ENCODE results near the gene C4BPA. TPM values are rescaled to one million over a fixed set of nuclear protein-coding genes. Genes with fewer than 3 reads are reported as not detected.

The C4BPA gene
- total RNA-seq, 1 experiment from 2014 or later = not detected

DNA sequence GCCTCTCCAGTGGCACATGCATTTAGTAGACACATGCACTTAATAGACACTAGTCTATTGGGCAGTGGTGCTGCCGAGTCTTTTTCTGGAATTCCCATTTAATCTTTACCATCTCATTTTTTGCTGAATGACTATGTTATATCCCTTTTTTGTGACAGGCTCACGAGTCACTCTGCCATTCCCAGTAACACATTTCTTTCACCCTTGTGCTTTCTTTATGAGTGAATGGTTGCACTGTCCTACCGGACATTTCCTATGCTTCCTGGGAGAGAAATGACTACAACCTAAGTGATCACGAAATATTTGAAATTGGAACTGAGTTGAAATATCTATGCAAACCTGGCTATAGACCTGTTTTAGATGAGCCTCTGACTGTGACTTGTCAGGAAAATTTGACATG is 70.9 kb downstream of the C4BPA start:
- Histone ChIP-seq H3K4me2 (ENCODE audit: low read length) (no peak overlapping the region), H3K79me2 (ENCODE audit: low read length) (no peaks in the 10 kb centered on the region), H3F3A (ENCODE audit: low read length, unreplicated experiment) (no peaks in the 10 kb centered on the region), H3K4me1 (ENCODE audit: insufficient read depth, low read length) (no peaks in the 10 kb centered on the region), H2AFZ (ENCODE audit: low read length) (peak overlapping the region; percentile 8; the same call in 1 of the 2 replicates), H3K36me3 (ENCODE audit: low read depth, low read length) (no peaks in the 10 kb centered on the region), H3K27me3 (ENCODE audit: low read length) (peaks cover 3% of the 10 kb centered on the region; the same call in 1 of the 2 replicates), H3K9ac (ENCODE audit: low read length) (no peak overlapping the region), H3K4me3 (ENCODE audit: low read length) (no peak overlapping the region), H4K20me1 (ENCODE audit: low read length) (no peaks in the 10 kb centered on the region), H3K9me2 (replicated peaks; ENCODE audit: low read length) (no peaks in the 10 kb centered on the region), H3K27ac (ENCODE audit: low read length) (peak overlapping the region; percentile 41), H3K9me3 (ENCODE audit: low read length) (no peaks in the 10 kb centered on the region)
- no TSS peak for BruUV-seq (replicated peaks)
- CTCF ChIA-PET = no interaction called here
- ATAC-seq (peak; percentile 86), DNase-seq (peak; percentile 54)
- intact Hi-C loops (cut with micrococcal nuclease) = no loop called here
- POLR2A ChIA-PET (ENCODE audit: unreplicated experiment) = no interaction called here
- TF ChIP-seq EZH2phosphoT487 (IDR thresholded peaks at IDR 0.05; ENCODE audit: borderline replicate concordance, low read length) (no peak), EZH2 (IDR thresholded peaks at IDR 0.05; ENCODE audit: low read length, unreplicated experiment) (no peak)
- TF ChIP-seq, protein P1, sequence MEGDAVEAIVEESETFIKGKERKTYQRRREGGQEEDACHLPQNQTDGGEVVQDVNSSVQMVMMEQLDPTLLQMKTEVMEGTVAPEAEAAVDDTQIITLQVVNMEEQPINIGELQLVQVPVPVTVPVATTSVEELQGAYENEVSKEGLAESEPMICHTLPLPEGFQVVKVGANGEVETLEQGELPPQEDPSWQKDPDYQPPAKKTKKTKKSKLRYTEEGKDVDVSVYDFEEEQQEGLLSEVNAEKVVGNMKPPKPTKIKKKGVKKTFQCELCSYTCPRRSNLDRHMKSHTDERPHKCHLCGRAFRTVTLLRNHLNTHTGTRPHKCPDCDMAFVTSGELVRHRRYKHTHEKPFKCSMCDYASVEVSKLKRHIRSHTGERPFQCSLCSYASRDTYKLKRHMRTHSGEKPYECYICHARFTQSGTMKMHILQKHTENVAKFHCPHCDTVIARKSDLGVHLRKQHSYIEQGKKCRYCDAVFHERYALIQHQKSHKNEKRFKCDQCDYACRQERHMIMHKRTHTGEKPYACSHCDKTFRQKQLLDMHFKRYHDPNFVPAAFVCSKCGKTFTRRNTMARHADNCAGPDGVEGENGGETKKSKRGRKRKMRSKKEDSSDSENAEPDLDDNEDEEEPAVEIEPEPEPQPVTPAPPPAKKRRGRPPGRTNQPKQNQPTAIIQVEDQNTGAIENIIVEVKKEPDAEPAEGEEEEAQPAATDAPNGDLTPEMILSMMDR (conservative IDR thresholded peaks at IDR 0.05; ENCODE audit: low read depth, low read length) = no peak

DNA sequence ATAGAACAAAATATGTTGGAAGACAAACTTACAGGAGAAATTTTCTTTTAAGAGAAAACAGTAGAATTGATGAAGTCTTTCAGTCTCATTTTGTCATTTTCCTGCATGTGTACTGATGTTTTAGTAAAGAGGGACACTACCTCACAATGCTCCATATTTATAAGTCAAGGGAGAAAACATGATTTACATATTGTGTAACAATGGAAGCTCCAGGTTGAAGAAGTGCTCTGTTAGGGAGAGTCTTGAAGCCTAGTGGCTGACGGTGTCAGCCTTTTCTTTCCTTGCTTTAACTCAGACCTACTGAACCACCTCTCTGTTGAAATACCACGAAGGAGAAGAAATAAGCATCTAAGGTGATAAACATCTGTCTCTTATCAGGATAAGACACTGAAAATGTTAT is 75.0 kb downstream of the C4BPA start:
- Histone ChIP-seq H3K9me3 (ENCODE audit: low read length) (no peaks in the 10 kb centered on the region), H3K27me3 (ENCODE audit: low read length) (peaks cover 3% of the 10 kb centered on the region; the same call in 1 of the 2 replicates), H3K4me1 (ENCODE audit: insufficient read depth, low read length) (no peaks in the 10 kb centered on the region), H3K79me2 (ENCODE audit: low read length) (no peaks in the 10 kb centered on the region), H3F3A (ENCODE audit: low read length, unreplicated experiment) (no peaks in the 10 kb centered on the region), H3K4me3 (ENCODE audit: low read length) (no peak overlapping the region), H3K4me2 (ENCODE audit: low read length) (no peak overlapping the region), H3K9ac (ENCODE audit: low read length) (no peak overlapping the region), H3K27ac (ENCODE audit: low read length) (no peak overlapping the region), H3K36me3 (ENCODE audit: low read depth, low read length) (no peaks in the 10 kb centered on the region), H2AFZ (ENCODE audit: low read length) (no peak overlapping the region), H3K9me2 (replicated peaks; ENCODE audit: low read length) (no peaks in the 10 kb centered on the region), H4K20me1 (ENCODE audit: low read length) (no peaks in the 10 kb centered on the region)
- POLR2A ChIA-PET (ENCODE audit: unreplicated experiment) = no interaction called here
- no TSS peak for BruUV-seq (replicated peaks)
- intact Hi-C loops (cut with micrococcal nuclease) = no loop called here
- DNase-seq (no peak), ATAC-seq (no peak)
- TF ChIP-seq EZH2phosphoT487 (IDR thresholded peaks at IDR 0.05; ENCODE audit: borderline replicate concordance, low read length) (no peak), EZH2 (IDR thresholded peaks at IDR 0.05; ENCODE audit: low read length, unreplicated experiment) (no peak)
- TF ChIP-seq, protein P1 (conservative IDR thresholded peaks at IDR 0.05; ENCODE audit: low read depth, low read length) = no peak
- CTCF ChIA-PET = no interaction called here

DNA sequence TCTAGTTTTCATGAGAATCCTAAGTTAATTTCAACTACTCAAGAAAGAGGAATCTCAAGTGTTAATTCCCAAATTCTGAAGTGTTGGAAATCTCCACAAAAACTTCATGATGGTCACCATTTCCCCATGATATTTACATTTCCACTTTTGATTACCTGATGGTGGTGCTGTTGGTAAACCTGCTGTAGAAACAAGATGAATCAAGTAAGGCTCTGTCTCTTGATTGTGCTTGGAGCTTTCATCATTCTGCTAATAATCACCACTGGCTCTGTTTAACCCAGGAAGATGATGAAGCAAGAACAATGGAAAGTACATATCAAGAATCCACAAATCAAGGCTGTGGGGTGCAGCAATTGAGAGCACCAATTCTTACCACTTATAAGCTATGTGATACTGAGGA is 77.8 kb downstream of the C4BPA start:
- POLR2A ChIA-PET (ENCODE audit: unreplicated experiment) = interaction anchor here (0.6 kb wide), 1 partner anchor 209 kb away, joined by 3 read pairs; no protein-coding TSS in a partner anchor
- Histone ChIP-seq H3K79me2 (ENCODE audit: low read length) (no peaks in the 10 kb centered on the region), H3K9me2 (replicated peaks; ENCODE audit: low read length) (no peaks in the 10 kb centered on the region), H2AFZ (ENCODE audit: low read length) (no peak overlapping the region), H3F3A (ENCODE audit: low read length, unreplicated experiment) (no peaks in the 10 kb centered on the region), H3K36me3 (ENCODE audit: low read depth, low read length) (no peaks in the 10 kb centered on the region), H3K4me2 (ENCODE audit: low read length) (no peak overlapping the region), H3K4me1 (ENCODE audit: insufficient read depth, low read length) (no peaks in the 10 kb centered on the region), H3K4me3 (ENCODE audit: low read length) (no peak overlapping the region), H3K27me3 (ENCODE audit: low read length) (peaks cover 3% of the 10 kb centered on the region; the same call in 1 of the 2 replicates), H3K27ac (ENCODE audit: low read length) (no peak overlapping the region), H4K20me1 (ENCODE audit: low read length) (no peaks in the 10 kb centered on the region), H3K9me3 (ENCODE audit: low read length) (no peaks in the 10 kb centered on the region), H3K9ac (ENCODE audit: low read length) (no peak overlapping the region)
- ATAC-seq = peak; percentile 51
- TF ChIP-seq, protein P1 (conservative IDR thresholded peaks at IDR 0.05; ENCODE audit: low read depth, low read length) = peak; percentile 82
- TF ChIP-seq EZH2phosphoT487 (IDR thresholded peaks at IDR 0.05; ENCODE audit: borderline replicate concordance, low read length) (no peak), EZH2 (IDR thresholded peaks at IDR 0.05; ENCODE audit: low read length, unreplicated experiment) (no peak)
- CTCF ChIA-PET = interaction anchor here (0.7 to 1.9 kb wide), 4 partner anchors 140 to 318 kb away, joined by 3 to 8 read pairs (median 4); partner anchors contain the start of gene CD55
- no TSS peak for BruUV-seq (replicated peaks)
- DNase-seq = peak; percentile 61
- intact Hi-C loops (cut with micrococcal nuclease) = loop anchor here (1.0 kb wide), 3 partner anchors 139 to 317 kb away; partner anchors contain the start of gene CD55
